22Rv1 (cell line): ENCODE measurements around the gene DNASE1L2.
A peak's percentile ranks its signal among the peaks of the same experiment; 100 is the strongest.

Source experiments
- CTCF ChIP-seq: fragments of 450-650 bp; IDR thresholded peaks from 2 replicates; pipeline ENCODE4 v1.5.1; 2017; ENCODE audit warnings: mild to moderate bottlenecking
- ZFX ChIP-seq: fragments of 450-650 bp; IDR thresholded peaks from 2 replicates; pipeline ENCODE4 v1.6.1; 2017; ENCODE audit warnings: antibody characterized with exemption, borderline replicate concordance

GRCh38 chr16:2243031-2243528 lies 6.8 kb downstream of the DNASE1L2 start:
- peak; percentile 17; the same call in 1 of the 2 replicates for TF ChIP-seq CTCF
- no peak for TF ChIP-seq ZFX
